Measurements from ENCODE around the gene RRP8.

The RRP8 gene

GRCh38 chr11:6640985-6641701 is 37.7 kb upstream of the RRP8 start:
- no peak for TF ChIP-seq REST (IDR thresholded peaks at IDR 0.05; ENCODE audit: insufficient replicate concordance, low read depth)
- no peak for TF ChIP-seq SPI1 (IDR thresholded peaks at IDR 0.05; ENCODE audit: borderline replicate concordance, low read depth)
- TF ChIP-seq GABPA (IDR thresholded peaks at IDR 0.05; ENCODE audit: low read depth), result no peak
- TF ChIP-seq, protein P1, sequence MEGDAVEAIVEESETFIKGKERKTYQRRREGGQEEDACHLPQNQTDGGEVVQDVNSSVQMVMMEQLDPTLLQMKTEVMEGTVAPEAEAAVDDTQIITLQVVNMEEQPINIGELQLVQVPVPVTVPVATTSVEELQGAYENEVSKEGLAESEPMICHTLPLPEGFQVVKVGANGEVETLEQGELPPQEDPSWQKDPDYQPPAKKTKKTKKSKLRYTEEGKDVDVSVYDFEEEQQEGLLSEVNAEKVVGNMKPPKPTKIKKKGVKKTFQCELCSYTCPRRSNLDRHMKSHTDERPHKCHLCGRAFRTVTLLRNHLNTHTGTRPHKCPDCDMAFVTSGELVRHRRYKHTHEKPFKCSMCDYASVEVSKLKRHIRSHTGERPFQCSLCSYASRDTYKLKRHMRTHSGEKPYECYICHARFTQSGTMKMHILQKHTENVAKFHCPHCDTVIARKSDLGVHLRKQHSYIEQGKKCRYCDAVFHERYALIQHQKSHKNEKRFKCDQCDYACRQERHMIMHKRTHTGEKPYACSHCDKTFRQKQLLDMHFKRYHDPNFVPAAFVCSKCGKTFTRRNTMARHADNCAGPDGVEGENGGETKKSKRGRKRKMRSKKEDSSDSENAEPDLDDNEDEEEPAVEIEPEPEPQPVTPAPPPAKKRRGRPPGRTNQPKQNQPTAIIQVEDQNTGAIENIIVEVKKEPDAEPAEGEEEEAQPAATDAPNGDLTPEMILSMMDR (IDR thresholded peaks at IDR 0.05; ENCODE audit: insufficient read depth, low read length), result no peak
- TF ChIP-seq POLR2AphosphoS5 (IDR thresholded peaks at IDR 0.05; ENCODE audit: low read depth), result no peak
- no peak overlapping the region for H3K4me3 ChIP-seq (replicated peaks; ENCODE audit: insufficient read depth, low read length)
- no peak overlapping the region for H3K27ac ChIP-seq (replicated peaks)
- DNase-seq (ENCODE audit: low read depth in 1 of 2, low spot score in 1 of 2), result no peak
- no peaks in the 10 kb centered on the region for H3K27me3 ChIP-seq (ENCODE audit: insufficient read depth, poor library complexity, severe bottlenecking)

DNA sequence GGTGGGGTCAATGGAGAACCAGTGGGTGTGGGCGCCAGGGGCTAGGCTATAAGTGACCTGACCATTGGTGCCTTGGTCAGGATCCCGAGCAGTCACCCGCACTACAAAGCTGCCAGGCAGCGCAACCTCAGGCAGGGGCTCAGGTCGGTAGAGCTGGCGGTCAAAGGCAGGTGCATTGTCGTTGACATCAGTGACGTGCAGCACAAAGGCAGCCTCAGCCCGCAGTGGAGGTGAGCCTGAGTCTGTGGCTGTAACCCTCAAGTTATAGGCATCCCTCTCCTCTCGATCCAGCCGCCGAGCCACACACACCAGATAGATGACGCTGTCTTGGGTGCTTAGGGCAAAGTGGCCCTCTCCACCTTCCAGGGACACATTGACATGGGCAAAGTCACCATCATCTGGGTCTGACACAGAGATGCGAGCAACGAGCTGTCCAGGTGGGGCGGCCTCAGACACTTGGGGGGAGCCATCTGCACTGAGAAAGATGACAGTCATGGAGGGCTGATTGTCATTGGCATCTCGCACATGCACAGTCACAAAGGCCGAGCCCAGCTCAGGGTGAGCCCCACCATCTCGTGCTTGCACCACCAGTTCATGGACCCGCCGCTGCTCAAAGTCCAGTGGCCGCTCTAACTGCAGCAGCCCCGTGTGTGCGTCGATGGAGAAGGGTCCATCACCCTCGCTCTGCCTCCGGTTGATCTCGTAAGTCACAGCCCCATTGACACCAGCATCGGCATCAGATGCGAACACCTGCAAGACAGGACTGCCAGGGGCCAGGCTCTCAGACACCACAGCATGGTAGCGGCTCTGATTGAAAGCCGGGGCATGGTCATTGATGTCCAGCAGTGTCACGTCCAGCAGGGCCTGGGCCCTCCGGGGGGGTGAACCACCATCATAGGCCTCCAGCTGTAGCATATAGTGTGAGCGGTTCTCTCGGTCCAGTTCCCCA is 36.9 kb upstream of the RRP8 start:
- TF ChIP-seq GABPA (IDR thresholded peaks at IDR 0.05; ENCODE audit: low read depth) (no peak), SPI1 (IDR thresholded peaks at IDR 0.05; ENCODE audit: borderline replicate concordance, low read depth) (no peak)
- TF ChIP-seq, protein P1 (IDR thresholded peaks at IDR 0.05; ENCODE audit: insufficient read depth, low read length), result no peak
- Histone ChIP-seq H3K27ac (replicated peaks) (no peak overlapping the region), H3K4me3 (replicated peaks; ENCODE audit: insufficient read depth, low read length) (no peak overlapping the region), H3K27me3 (ENCODE audit: insufficient read depth, poor library complexity, severe bottlenecking) (no peaks in the 10 kb centered on the region)
- DNase-seq (ENCODE audit: low read depth in 1 of 2, low spot score in 1 of 2), result no peak

DNA sequence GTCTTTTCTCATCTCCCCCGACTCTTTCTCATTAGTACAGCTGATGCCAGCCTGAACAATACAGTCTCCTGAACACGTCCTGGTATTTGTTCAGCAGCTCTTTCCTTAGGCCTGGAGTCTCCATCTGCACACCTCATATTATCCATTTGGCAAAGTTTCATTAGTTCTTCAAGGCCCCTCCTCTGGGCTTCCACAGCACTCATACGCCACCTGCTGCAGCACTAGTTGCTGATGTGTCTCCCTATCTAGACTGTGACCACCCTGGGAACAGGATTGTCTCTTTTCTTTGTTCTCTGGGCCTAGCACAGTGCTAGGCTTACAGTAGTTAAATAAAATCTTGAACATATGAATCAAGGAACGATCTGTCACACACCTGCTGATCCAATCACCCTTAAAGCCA is 35.0 kb upstream of the RRP8 start:
- no peak overlapping the region for H3K27ac ChIP-seq (replicated peaks)
- TF ChIP-seq, protein P1 (IDR thresholded peaks at IDR 0.05; ENCODE audit: insufficient read depth, low read length), result no peak
- TF ChIP-seq SPI1 (IDR thresholded peaks at IDR 0.05; ENCODE audit: borderline replicate concordance, low read depth) (no peak), REST (IDR thresholded peaks at IDR 0.05; ENCODE audit: insufficient replicate concordance, low read depth) (no peak), GABPA (IDR thresholded peaks at IDR 0.05; ENCODE audit: low read depth) (no peak), POLR2AphosphoS5 (IDR thresholded peaks at IDR 0.05; ENCODE audit: low read depth) (no peak)

More for the DNA sequence above, 35.0 kb upstream of the RRP8 start:
- no peak for DNase-seq (ENCODE audit: low read depth in 1 of 2, low spot score in 1 of 2)
- no peaks in the 10 kb centered on the region for H3K27me3 ChIP-seq (ENCODE audit: insufficient read depth, poor library complexity, severe bottlenecking)
- H3K4me3 ChIP-seq (replicated peaks; ENCODE audit: insufficient read depth, low read length), result no peak overlapping the region

Measured in HL-60 (cell line).